ENCODE data around the gene LRRN4CL.
"Not testable (repeated sequence)": the region's sequence is repeated elsewhere in the genome, so short reads cannot be mapped to it uniquely, and the experiment has no call there.

Gene LRRN4CL

GRCh38 chr11:62689421-62690183, at the start of gene LRRN4CL:
TSS of gene LRRN4CL (minus strand) at chr11:62689530. CDS start at chr11:62688508, 1,022 bp downstream.
- DNase-seq (ENCODE audit: low read depth in 2 of 2), result no peak

GRCh38 chr11:62737196-62737595, 47.9 kb upstream of the LRRN4CL start:
- no peak for DNase-seq (ENCODE audit: low read depth in 2 of 2)

DNA sequence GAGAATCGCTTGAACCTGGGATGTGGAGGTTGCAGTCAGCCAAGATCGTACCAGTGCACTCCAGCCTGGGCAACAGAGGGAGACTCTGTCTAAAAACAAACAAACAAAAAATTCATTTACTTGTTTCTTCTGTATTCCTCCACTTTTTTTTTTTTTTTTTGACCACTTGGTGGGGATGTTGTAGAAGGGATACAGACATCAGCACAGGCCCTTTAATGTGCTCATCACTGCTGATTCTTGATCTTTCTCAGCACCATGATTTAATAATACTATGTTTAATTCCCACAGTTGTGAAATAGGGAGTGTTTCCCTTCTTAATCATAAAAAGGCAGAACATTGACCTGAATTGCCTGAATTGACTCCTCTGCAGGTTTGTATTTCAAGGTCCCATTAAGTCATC, 43.5 kb upstream of the LRRN4CL start:
- no peak for DNase-seq (ENCODE audit: low read depth in 2 of 2)

DNA sequence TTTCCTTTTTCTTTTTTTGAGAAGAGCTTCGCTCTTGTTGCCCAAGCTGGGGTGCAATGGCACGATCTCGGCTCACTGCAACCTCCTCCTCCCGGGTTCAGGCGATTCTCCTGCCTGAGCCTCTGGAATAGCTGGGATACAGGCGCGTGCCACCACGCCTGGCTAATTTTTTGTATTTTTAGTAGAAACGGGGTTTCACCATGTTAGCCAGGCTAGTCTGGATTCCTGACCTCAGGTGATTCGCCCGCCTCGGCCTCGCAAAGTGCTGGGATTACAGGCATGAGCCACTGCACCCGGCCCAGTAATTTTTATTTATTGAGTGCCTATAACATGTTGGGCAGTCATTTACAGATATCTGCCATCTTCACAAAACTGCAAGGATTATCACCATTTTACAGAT, 40.7 kb upstream of the LRRN4CL start:
- DNase-seq (ENCODE audit: low read depth in 2 of 2), result not testable (repeated sequence)

DNA sequence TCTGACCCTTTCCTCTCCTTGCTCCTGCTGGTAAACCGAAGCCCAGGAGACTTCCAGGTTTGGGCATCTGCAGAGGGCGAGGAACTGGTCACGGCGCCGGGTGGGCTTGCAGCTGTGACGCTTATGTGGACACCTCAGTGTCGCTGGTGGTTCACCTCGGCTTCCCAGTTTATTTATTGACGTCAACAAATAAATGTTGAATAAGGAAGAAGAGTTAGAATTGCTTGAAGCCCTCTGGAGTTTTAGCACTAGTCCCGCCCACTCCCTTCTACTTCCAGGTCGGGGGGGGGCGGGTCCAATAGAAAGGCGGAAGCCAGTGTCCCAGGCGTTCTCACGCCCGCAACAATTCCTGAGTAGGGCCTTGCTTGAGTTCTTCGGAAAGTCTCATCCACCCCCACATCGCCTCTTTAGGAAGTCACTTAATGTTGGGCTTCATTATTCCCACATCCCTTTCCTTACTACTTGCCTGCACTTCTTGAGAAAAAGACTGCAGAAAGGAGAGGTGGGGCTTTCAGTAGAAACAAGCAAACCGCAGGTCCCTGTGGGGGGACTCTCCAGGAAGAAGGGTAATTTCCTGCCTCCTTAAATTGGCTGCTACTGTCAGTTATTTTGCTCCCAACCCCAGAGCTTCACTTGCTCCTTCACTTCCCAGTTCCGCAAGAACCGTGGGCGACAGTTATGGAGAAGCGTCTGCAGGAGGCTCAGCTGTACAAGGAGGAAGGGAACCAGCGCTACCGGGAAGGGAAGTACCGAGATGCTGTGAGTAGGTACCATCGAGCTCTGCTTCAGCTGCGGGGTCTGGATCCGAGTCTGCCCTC, 39.0 kb upstream of the LRRN4CL start, which contains the start of gene TTC9C:
TTC9C (plus strand) TSS at position 316 of the 818 bp plus-strand sequence; CDS start at position 679, 363 bp downstream.
- DNase-seq (ENCODE audit: low read depth in 2 of 2), result peak; percentile 45 to 60

- peak; percentile 40 to 61 for DNase-seq (ENCODE audit: low read depth in 2 of 2)
Measured at GRCh38 chr11:62727872-62728170, 38.5 kb upstream of the LRRN4CL start.

DNA sequence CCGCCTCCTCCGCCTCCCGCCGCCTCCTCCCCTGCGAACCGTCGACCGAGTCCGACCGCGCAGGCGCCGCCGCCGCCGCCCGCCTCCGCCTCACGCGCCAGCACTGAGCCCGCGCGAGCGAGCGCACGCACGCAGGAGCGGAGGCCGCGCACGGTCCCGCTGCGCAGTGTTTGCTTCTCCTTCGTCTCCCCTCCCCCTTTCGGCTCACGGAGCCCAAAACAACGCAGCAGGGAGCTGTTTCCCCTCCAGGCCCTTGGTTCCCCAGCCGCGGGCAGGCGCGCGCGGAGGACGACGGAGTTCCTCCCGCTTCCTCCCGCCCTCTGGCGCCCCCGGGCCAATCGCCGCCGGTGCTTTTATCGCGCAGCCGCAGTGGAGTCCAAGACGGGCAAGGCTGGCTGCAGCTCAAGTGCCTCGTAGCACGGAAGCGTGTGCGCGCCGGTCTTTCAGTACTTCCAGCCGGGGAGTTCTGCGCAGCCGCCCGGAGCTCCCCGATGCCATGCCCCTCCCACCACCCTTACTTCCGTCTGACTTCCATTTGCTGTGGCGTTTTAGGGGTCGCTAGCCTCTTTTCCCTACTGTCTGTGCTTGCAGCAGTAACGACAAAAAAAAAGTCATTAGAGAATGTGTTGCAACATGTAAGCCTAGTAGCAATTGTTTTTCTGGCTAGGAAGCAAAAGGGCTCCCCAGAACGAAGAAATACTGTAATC, 38.0 kb upstream of the LRRN4CL start, which contains the start of gene HNRNPUL2:
HNRNPUL2 (minus strand) TSS at position 293 of the 707 bp plus-strand sequence. CDS start 301 bp downstream, outside the sequence.
- peak; percentile 91 to 97 for DNase-seq (ENCODE audit: low read depth in 2 of 2)

- no peak for DNase-seq (ENCODE audit: low read depth in 2 of 2)
Measured at GRCh38 chr11:62726915-62727164, 37.5 kb upstream of the LRRN4CL start.

DNA sequence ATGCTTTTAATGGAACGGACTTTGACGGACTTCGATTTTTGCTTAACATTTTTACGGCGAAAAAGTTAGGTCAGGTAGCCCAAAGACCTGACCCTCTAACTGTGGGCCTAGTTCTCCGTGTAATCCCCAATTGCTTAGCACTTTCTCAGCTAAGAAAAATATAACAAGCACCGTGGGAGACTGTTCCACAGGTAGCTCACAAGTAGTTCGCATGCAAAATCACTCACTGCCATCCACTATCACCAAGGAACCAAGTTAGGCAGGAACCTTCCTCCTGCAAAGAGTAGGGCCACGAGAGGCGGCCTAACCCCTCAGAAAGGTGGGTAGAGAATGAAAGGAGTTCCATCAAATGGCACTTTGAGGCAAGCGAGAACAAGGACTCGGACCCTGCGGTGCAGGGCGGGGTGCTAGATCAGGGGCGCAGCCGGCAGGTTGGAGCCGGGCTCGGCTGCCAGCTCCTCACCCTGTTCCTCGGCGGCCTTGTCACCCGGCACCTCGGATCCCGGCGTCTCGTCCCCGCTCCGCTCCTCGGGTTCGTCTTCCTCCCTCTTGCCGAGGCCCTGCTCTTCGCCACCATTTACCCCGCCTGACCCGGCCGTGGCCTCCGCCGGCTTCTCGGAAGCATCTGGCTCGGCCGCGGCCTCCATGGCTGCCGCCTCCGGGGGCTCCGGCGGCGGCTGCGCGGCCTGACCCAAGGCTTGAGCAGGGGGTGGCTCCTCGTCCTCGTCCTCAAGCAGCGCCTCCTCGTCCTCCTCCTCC, 37.0 kb upstream of the LRRN4CL start:
- DNase-seq (ENCODE audit: low read depth in 2 of 2), result no peak

DNA sequence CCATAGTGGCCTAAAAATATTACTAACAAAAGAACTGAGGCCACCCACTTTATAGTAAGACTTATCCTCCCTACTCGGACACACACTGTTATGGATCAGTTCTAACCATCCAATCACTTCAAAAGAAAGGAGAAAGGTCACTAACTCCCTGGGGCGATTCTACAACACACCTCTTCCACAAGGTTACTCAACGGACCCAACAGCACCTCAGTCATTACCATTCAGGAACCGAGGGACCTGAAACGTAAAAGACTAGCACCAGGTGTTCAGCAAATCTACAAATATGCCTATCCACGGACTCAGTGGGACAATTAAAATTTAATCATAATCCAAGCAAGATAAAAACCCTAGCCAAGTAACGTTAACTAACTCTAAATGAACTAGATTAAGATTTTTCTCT, 36.3 kb upstream of the LRRN4CL start:
- no peak for DNase-seq (ENCODE audit: low read depth in 2 of 2)

GRCh38 chr11:62724171-62724570, 34.8 kb upstream of the LRRN4CL start:
- no peak for DNase-seq (ENCODE audit: low read depth in 2 of 2)

- DNase-seq (ENCODE audit: low read depth in 2 of 2), result no peak
Measured at GRCh38 chr11:62721994-62722393, 32.7 kb upstream of the LRRN4CL start.

GRCh38 chr11:62719302-62719978, 30.1 kb upstream of the LRRN4CL start:
- DNase-seq (ENCODE audit: low read depth in 2 of 2), result no peak

- no peak for DNase-seq (ENCODE audit: low read depth in 2 of 2)
Measured at GRCh38 chr11:62716816-62717215, 27.5 kb upstream of the LRRN4CL start.

GRCh38 chr11:62716206-62716605, 26.9 kb upstream of the LRRN4CL start:
- DNase-seq (ENCODE audit: low read depth in 2 of 2), result no peak

DNA sequence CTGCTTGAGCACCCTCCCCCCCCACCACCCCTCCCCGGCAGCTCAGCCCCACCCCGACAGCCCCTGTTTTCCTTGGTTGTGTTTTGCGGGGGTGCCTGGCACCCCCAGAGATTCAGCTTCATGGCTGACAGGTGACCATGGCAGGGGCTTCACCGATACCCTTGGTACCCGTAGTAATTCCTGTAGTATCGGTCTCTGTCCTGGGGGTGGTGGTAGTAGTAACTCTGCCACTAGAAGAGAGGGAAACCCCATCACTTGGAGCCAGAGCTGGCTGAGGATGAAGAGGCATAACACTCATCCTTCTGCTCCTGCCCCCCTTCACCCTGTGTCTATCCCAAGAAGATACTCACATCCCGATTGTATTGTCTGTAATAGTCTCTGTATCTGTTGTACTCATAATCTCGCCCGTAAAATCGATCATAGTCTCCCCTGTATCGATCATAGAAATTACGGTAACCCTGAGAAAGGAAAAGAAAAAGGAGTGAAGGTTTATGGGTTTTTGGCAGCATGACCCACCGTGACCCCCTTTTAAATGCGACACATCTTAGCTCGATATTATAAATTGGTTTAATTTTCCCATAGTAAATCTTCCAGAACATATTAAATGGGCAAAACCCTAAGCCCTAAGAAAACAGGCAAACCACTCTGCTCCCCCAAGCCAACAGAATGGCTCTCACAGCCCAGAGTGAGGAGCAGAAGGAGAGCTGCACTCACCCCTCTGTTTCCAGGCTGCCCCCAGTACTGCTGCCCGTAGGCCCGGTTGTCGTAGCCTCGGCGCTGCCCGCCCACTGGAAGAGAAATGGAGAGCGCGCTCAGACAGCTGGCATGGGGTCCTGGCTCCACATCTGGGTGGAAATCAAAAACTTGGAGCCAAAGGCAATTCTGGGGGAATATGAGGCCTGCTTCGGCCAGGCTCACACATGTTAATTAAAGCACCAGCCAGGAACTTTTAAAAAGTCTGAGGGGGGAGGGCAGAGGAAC, 26.1 kb upstream of the LRRN4CL start:
- DNase-seq (ENCODE audit: low read depth in 2 of 2), result no peak

GRCh38 chr11:62713343-62713742, 24.0 kb upstream of the LRRN4CL start:
- DNase-seq (ENCODE audit: low read depth in 2 of 2), result no peak

DNA sequence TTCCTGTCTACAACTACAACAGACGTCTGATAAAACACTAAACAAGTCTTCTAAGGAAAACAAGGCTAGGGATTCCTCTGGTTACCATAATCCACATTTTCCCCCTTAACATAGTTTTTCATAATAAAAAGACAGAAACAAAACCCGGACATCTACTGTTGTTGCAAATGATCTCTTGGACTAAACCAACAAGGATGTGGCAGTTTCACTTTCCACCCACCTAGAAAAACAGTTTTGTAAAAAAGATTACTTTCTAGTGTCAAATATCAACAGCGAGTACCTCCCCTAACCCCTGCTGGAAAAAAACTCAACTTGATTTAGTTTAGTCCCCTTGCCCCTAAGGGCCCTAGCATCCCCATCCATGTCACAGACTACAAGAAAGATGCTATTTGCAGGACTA, 23.5 kb upstream of the LRRN4CL start:
- no peak for DNase-seq (ENCODE audit: low read depth in 2 of 2)

DNA sequence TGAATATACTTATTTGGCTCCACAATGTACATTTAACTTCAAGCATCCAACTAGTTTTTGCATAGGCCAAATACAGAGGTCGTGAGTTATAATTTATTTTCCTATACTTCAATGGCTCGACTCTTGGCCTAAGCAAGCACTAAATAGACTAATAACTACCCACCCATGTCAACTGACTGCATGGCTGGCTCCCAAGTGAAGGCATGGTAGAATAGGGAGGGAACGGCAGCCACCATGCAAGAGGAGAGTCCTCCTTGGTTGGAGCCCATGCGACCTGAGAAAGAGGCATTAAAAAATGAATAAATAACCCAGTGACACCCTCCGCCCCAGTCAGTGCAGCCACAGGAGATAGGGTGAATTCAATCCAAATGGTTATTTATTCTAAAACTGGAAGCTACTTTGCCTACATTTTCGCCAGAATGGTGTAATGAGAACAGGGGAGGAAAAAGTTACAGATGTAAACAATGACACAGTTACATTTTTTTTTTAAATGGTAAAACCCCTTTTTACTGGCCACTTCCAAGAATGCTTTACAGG, 23.0 kb upstream of the LRRN4CL start:
- DNase-seq (ENCODE audit: low read depth in 2 of 2), result no peak

- no peak for DNase-seq (ENCODE audit: low read depth in 2 of 2)
Measured at GRCh38 chr11:62710001-62710345, 20.6 kb upstream of the LRRN4CL start.

Measured in stimulated activated CD4-positive, alpha-beta T cell treated with anti-CD3 and anti-CD28 coated beads, Interleukin-1b, Interleukin-23, amount 100 ng/mL, for 1 hour (primary cell).